GM12891 (cell line): ENCODE data around the gene LDLRAD3.

ENCODE experiments used
- POLR2A ChIP-seq: IDR thresholded peaks from 2 replicates; pipeline ENCODE4 v1.6.1; 2011; ENCODE audit warnings: low read depth, low read length, control low read depth
- POLR2AphosphoS5 ChIP-seq: IDR thresholded peaks from 2 replicates; pipeline ENCODE4 v1.6.1; 2011; ENCODE audit warnings: low read depth, low read length, control low read depth
- TAF1 ChIP-seq: IDR thresholded peaks from 2 replicates; pipeline ENCODE4 v1.6.1; 2011; ENCODE audit warnings: low read depth, low read length, control low read depth

- TF ChIP-seq POLR2AphosphoS5 (no peak), POLR2A (no peak), TAF1 (no peak)
Measured at GRCh38 chr11:36000616-36001190, 56.8 kb downstream of the LDLRAD3 start.
